Neural cell (in vitro differentiated cells): ENCODE results near the gene PDCD1LG2. TPM values are rescaled to one million over a fixed set of nuclear protein-coding genes. Genes with fewer than 3 reads are reported as not detected.

Experiments used
- H2AFZ ChIP-seq: fragments of 200-600, 300-800 bp; sonication (generic), shearing (Covaris generic); 2 replicates; pipeline ENCODE4 v1.6.0; 2014; ENCODE audit warnings: low read depth, mild to moderate bottlenecking, antibody characterized with exemption, low read length, moderate library complexity
- H3F3A ChIP-seq: fragments of 200-600 bp; shearing (Covaris generic); 2 replicates; pipeline ENCODE4 v1.6.1; 2016; ENCODE audit warnings: mild to moderate bottlenecking, moderate library complexity, mixed read lengths, antibody characterized with exemption, low read length; ENCODE audit not compliant: insufficient read depth, poor library complexity, severe bottlenecking
- H3K27ac ChIP-seq: fragments of 200-600, 300-800 bp; sonication (generic), shearing (Covaris generic); 2 replicates; pipeline ENCODE4 v1.5.1; 2014; ENCODE audit warnings: mild to moderate bottlenecking, low read length, moderate library complexity
- H3K27me3 ChIP-seq: fragments of 300-800, 200-600 bp; sonication (generic), shearing (Covaris generic); 2 replicates; pipeline ENCODE4 v1.6.0; 2014; ENCODE audit warnings: mild to moderate bottlenecking, low read depth, low read length, moderate library complexity; ENCODE audit not compliant: insufficient read depth
- H3K36me3 ChIP-seq: fragments of 300-800, 200-600 bp; sonication (generic), shearing (Covaris generic); 2 replicates; pipeline ENCODE4 v1.5.1; 2014; ENCODE audit warnings: mild to moderate bottlenecking, antibody characterized with exemption, low read length, moderate library complexity; ENCODE audit not compliant: insufficient read depth
- H3K4me2 ChIP-seq: fragments of 300-800, 200-600 bp; sonication (generic), shearing (Covaris generic); 2 replicates; pipeline ENCODE4 v1.6.0; 2014; ENCODE audit warnings: mild to moderate bottlenecking, low read length
- H3K4me3 ChIP-seq: fragments of 300-800, 200-600 bp; sonication (generic), shearing (Covaris generic); 2 replicates; pipeline ENCODE4 v1.5.1; 2014; ENCODE audit warnings: mild to moderate bottlenecking, low read length, moderate library complexity
- H3K79me2 ChIP-seq: fragments of 200-600 bp; shearing (Covaris generic); replicated peaks from 2 replicates; pipeline ENCODE4 v1.6.0; 2014; ENCODE audit warnings: mild to moderate bottlenecking, low read length, moderate library complexity; ENCODE audit not compliant: insufficient read depth
- H3K9ac ChIP-seq: fragments of 300-800, 200-600 bp; sonication (generic), shearing (Covaris generic); 2 replicates; pipeline ENCODE4 v1.6.1; 2016; ENCODE audit warnings: mild to moderate bottlenecking, low read length, mixed read lengths
- H3K9me2 ChIP-seq: fragments of 200-600 bp; shearing (Covaris generic); 2 replicates; pipeline ENCODE4 v1.6.1; 2016; ENCODE audit warnings: mild to moderate bottlenecking, low read length, mixed read lengths; ENCODE audit not compliant: insufficient read depth
- H3K9me3 ChIP-seq: fragments of 200-600, 300-800 bp; sonication (generic), shearing (Covaris generic); 2 replicates; pipeline ENCODE4 v1.6.1; 2016; ENCODE audit warnings: mild to moderate bottlenecking, mixed run types, low read length, moderate library complexity, mixed read lengths
- H4K20me1 ChIP-seq: fragments of 200-600 bp; shearing (Covaris generic); 2 replicates; pipeline ENCODE4 v1.6.1; 2016; ENCODE audit warnings: mild to moderate bottlenecking, mixed run types; ENCODE audit not compliant: insufficient read depth
- CTCF ChIP-seq: fragments of 450-650 bp; IDR thresholded peaks from 2 replicates; pipeline ENCODE4 v1.5.1; 2014; ENCODE audit warnings: antibody characterized with exemption, mild to moderate bottlenecking, moderate library complexity; ENCODE audit not compliant: poor library complexity, severe bottlenecking
- EP300 ChIP-seq: fragments of 450-650 bp; conservative IDR thresholded peaks from 2 replicates; pipeline ENCODE4 v1.6.1; 2014; ENCODE audit warnings: antibody characterized with exemption, mild to moderate bottlenecking, moderate library complexity; ENCODE audit not compliant: poor library complexity, severe bottlenecking
- EZH2 ChIP-seq: fragments of 200-600, 300-800 bp; shearing (Covaris generic), sonication (generic); IDR thresholded peaks from 2 replicates; pipeline ENCODE4 v1.6.1; 2014; ENCODE audit warnings: antibody characterized with exemption, low read length, borderline replicate concordance, mild to moderate bottlenecking; ENCODE audit not compliant: insufficient read depth, poor library complexity, severe bottlenecking
- MXI1 ChIP-seq: fragments of 450-650 bp; conservative IDR thresholded peaks from 2 replicates; pipeline ENCODE4 v1.6.1; 2014; ENCODE audit warnings: antibody characterized with exemption, mild to moderate bottlenecking; ENCODE audit not compliant: poor library complexity, severe bottlenecking
- POLR2AphosphoS5 ChIP-seq: IDR thresholded peaks from 2 replicates; pipeline ENCODE4 v1.6.1; 2012
- RAD21 ChIP-seq: fragments of 450-650 bp; conservative IDR thresholded peaks from 2 replicates; pipeline ENCODE4 v1.6.1; 2014; ENCODE audit warnings: antibody characterized with exemption, mild to moderate bottlenecking, moderate library complexity
- REST ChIP-seq: IDR thresholded peaks from 2 replicates; pipeline ENCODE4 v1.6.1; 2012; ENCODE audit warnings: borderline replicate concordance
- SMC3 ChIP-seq: fragments of 450-650 bp; conservative IDR thresholded peaks from 2 replicates; pipeline ENCODE4 v1.6.1; 2014; ENCODE audit warnings: antibody characterized with exemption, mild to moderate bottlenecking, moderate library complexity; ENCODE audit not compliant: poor library complexity
- TAF1 ChIP-seq: IDR thresholded peaks from 2 replicates; pipeline ENCODE4 v1.6.1; 2012; ENCODE audit warnings: low read depth
- polyA plus RNA-seq: library from polyadenylated mRNA; depleted of rRNA; stranded (reverse); fragments of >200 nt; gene quantifications from 2 replicates; pipeline ENCODE4 v1.2.3, GENCODE V29; 2014

Gene PDCD1LG2
- polyA plus RNA-seq, 1 donor from 2014 or later, result not detected

GRCh38 chr9:5596173-5596572 is 85.8 kb downstream of the PDCD1LG2 start:
- Histone ChIP-seq H2AFZ (no peak overlapping the region), H4K20me1 (no peaks in the 10 kb centered on the region), H3K79me2 (no peaks in the 10 kb centered on the region), H3K27me3 (no peaks in the 10 kb centered on the region), H3K27ac (no peak overlapping the region), H3K36me3 (no peaks in the 10 kb centered on the region), H3K9me3 (no peaks in the 10 kb centered on the region), H3K9ac (no peak overlapping the region), H3K9me2 (no peaks in the 10 kb centered on the region), H3K4me2 (no peak overlapping the region), H3K4me3 (no peak overlapping the region), H3F3A (no peaks in the 10 kb centered on the region)
- TF ChIP-seq MXI1 (no peak), EP300 (no peak), CTCF (no peak), POLR2AphosphoS5 (no peak), REST (no peak), TAF1 (no peak), EZH2 (no peak), RAD21 (no peak), SMC3 (no peak)

- Histone ChIP-seq H3K9me2 (no peaks in the 10 kb centered on the region), H3K79me2 (no peaks in the 10 kb centered on the region), H3K9ac (no peak overlapping the region), H2AFZ (no peak overlapping the region), H3K36me3 (no peaks in the 10 kb centered on the region), H3K9me3 (no peaks in the 10 kb centered on the region), H3F3A (no peaks in the 10 kb centered on the region), H3K27me3 (no peaks in the 10 kb centered on the region), H3K27ac (no peak overlapping the region), H3K4me3 (no peak overlapping the region), H4K20me1 (no peaks in the 10 kb centered on the region), H3K4me2 (no peak overlapping the region)
- TF ChIP-seq POLR2AphosphoS5 (no peak), EP300 (no peak), RAD21 (no peak), MXI1 (no peak), CTCF (no peak), SMC3 (no peak), TAF1 (no peak), EZH2 (no peak), REST (no peak)
Observed at GRCh38 chr9:5608298-5609225, 98.2 kb downstream of the PDCD1LG2 start.
